ENCODE results near the gene JAZF1.

Gene JAZF1

GRCh38 chr7:28054531-28055160 lies 125.9 kb downstream of the JAZF1 start:
- no peaks in the 10 kb centered on the region for H3K9me3 ChIP-seq (ENCODE audit: control insufficient read depth, low read length)
- no peak for TF ChIP-seq CTCF (IDR thresholded peaks at IDR 0.05)
- H3K4me3 ChIP-seq (ENCODE audit: low read depth, low read length), result no peak overlapping the region
- H3K9ac ChIP-seq, result no peak overlapping the region
- H3K79me2 ChIP-seq, result no peaks in the 10 kb centered on the region
- no peaks in the 10 kb centered on the region for H3K27me3 ChIP-seq (ENCODE audit: control insufficient read depth, insufficient read depth, low read length)
- no peaks in the 10 kb centered on the region for H3K36me3 ChIP-seq (ENCODE audit: control insufficient read depth, insufficient read depth, low read length)
- no peaks in the 10 kb centered on the region for H3K4me1 ChIP-seq
- no peak overlapping the region for H2AFZ ChIP-seq
- no peak overlapping the region for H3K4me2 ChIP-seq (ENCODE audit: low read length)
- no peak overlapping the region for H3K27ac ChIP-seq

GRCh38 chr7:28052933-28053332 lies 127.7 kb downstream of the JAZF1 start:
- H3K4me2 ChIP-seq (ENCODE audit: low read length), result no peak overlapping the region
- no peaks in the 10 kb centered on the region for H3K27me3 ChIP-seq (ENCODE audit: control insufficient read depth, insufficient read depth, low read length)
- no peaks in the 10 kb centered on the region for H3K9me3 ChIP-seq (ENCODE audit: control insufficient read depth, low read length)
- no peaks in the 10 kb centered on the region for H3K4me1 ChIP-seq
- H3K9ac ChIP-seq, result no peak overlapping the region
- no peak overlapping the region for H3K27ac ChIP-seq
- no peaks in the 10 kb centered on the region for H3K36me3 ChIP-seq (ENCODE audit: control insufficient read depth, insufficient read depth, low read length)
- no peaks in the 10 kb centered on the region for H3K79me2 ChIP-seq
- H3K4me3 ChIP-seq (ENCODE audit: low read depth, low read length), result no peak overlapping the region
- no peak overlapping the region for H2AFZ ChIP-seq
- TF ChIP-seq CTCF (IDR thresholded peaks at IDR 0.05), result no peak

- Histone ChIP-seq H3K36me3 (ENCODE audit: control insufficient read depth, insufficient read depth, low read length) (no peaks in the 10 kb centered on the region), H3K4me3 (ENCODE audit: low read depth, low read length) (no peak overlapping the region), H3K79me2 (no peaks in the 10 kb centered on the region), H3K9me3 (ENCODE audit: control insufficient read depth, low read length) (no peaks in the 10 kb centered on the region), H3K27me3 (ENCODE audit: control insufficient read depth, insufficient read depth, low read length) (no peaks in the 10 kb centered on the region), H3K4me2 (ENCODE audit: low read length) (no peak overlapping the region), H3K9ac (no peak overlapping the region), H2AFZ (no peak overlapping the region), H3K27ac (no peak overlapping the region), H3K4me1 (no peaks in the 10 kb centered on the region)
- TF ChIP-seq CTCF (IDR thresholded peaks at IDR 0.05), result no peak
Measured at GRCh38 chr7:28048694-28049093, 131.9 kb downstream of the JAZF1 start.

GRCh38 chr7:28046035-28046434 lies 134.6 kb downstream of the JAZF1 start:
- Histone ChIP-seq H3K27me3 (ENCODE audit: control insufficient read depth, insufficient read depth, low read length) (no peaks in the 10 kb centered on the region), H3K9ac (no peak overlapping the region), H3K4me2 (ENCODE audit: low read length) (no peak overlapping the region), H3K36me3 (ENCODE audit: control insufficient read depth, insufficient read depth, low read length) (no peaks in the 10 kb centered on the region), H3K27ac (no peak overlapping the region), H3K4me1 (no peaks in the 10 kb centered on the region), H2AFZ (no peak overlapping the region), H3K79me2 (no peaks in the 10 kb centered on the region), H3K4me3 (ENCODE audit: low read depth, low read length) (no peak overlapping the region), H3K9me3 (ENCODE audit: control insufficient read depth, low read length) (no peaks in the 10 kb centered on the region)
- TF ChIP-seq CTCF (IDR thresholded peaks at IDR 0.05), result no peak

- H3K4me3 ChIP-seq (ENCODE audit: low read depth, low read length), result no peak overlapping the region
- H2AFZ ChIP-seq, result no peak overlapping the region
- H3K36me3 ChIP-seq (ENCODE audit: control insufficient read depth, insufficient read depth, low read length), result no peaks in the 10 kb centered on the region
- no peak for TF ChIP-seq CTCF (IDR thresholded peaks at IDR 0.05)
- no peak overlapping the region for H3K27ac ChIP-seq
- H3K9ac ChIP-seq, result no peak overlapping the region
- no peaks in the 10 kb centered on the region for H3K79me2 ChIP-seq
- H3K4me1 ChIP-seq, result no peaks in the 10 kb centered on the region
- H3K9me3 ChIP-seq (ENCODE audit: control insufficient read depth, low read length), result no peaks in the 10 kb centered on the region
- H3K4me2 ChIP-seq (ENCODE audit: low read length), result no peak overlapping the region
- H3K27me3 ChIP-seq (ENCODE audit: control insufficient read depth, insufficient read depth, low read length), result no peaks in the 10 kb centered on the region
Measured at GRCh38 chr7:28045592-28045991, 135.0 kb downstream of the JAZF1 start.

Data from parathyroid adenoma (tissue), 2 donors.